Measurements from ENCODE around the gene MECP2. TPM values are rescaled to one million over a fixed set of nuclear protein-coding genes. Genes with fewer than 3 reads are reported as not detected.

The MECP2 gene
- total RNA-seq, 2 experiments from 2014 or later: 31.2 to 48.6 TPM

GRCh38 chrX:154063234-154063633, 34.3 kb downstream of the MECP2 start:
- H3K4me1 ChIP-seq (ENCODE audit: insufficient read depth, low read length, poor library complexity, severe bottlenecking): peaks cover 8% of the 10 kb centered on the region
- ChIA-PET POLR2A (no interaction called here), CTCF (ENCODE audit: unreplicated experiment) (no interaction called here)
- H3K9me2 ChIP-seq (ENCODE audit: insufficient read depth, low read length): no peaks in the 10 kb centered on the region
- H3K4me2 ChIP-seq (ENCODE audit: low read length): no peak overlapping the region
- H3K9me3 ChIP-seq (ENCODE audit: low read length): no peaks in the 10 kb centered on the region
- no peak overlapping the region for H2AFZ ChIP-seq (ENCODE audit: low read length)
- no peaks in the 10 kb centered on the region for H4K20me1 ChIP-seq (ENCODE audit: insufficient read depth, low read length)
- no TSS peak for BruUV-seq (replicated peaks)
- TF ChIP-seq, protein P1, sequence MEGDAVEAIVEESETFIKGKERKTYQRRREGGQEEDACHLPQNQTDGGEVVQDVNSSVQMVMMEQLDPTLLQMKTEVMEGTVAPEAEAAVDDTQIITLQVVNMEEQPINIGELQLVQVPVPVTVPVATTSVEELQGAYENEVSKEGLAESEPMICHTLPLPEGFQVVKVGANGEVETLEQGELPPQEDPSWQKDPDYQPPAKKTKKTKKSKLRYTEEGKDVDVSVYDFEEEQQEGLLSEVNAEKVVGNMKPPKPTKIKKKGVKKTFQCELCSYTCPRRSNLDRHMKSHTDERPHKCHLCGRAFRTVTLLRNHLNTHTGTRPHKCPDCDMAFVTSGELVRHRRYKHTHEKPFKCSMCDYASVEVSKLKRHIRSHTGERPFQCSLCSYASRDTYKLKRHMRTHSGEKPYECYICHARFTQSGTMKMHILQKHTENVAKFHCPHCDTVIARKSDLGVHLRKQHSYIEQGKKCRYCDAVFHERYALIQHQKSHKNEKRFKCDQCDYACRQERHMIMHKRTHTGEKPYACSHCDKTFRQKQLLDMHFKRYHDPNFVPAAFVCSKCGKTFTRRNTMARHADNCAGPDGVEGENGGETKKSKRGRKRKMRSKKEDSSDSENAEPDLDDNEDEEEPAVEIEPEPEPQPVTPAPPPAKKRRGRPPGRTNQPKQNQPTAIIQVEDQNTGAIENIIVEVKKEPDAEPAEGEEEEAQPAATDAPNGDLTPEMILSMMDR (conservative IDR thresholded peaks at IDR 0.05; ENCODE audit: low read length): no peak
- TF ChIP-seq EZH2phosphoT487 (IDR thresholded peaks at IDR 0.05; ENCODE audit: borderline replicate concordance, low read depth, low read length): no peak
- H3K79me2 ChIP-seq (ENCODE audit: insufficient read depth, low read depth, low read length): peaks cover 7% of the 10 kb centered on the region
- H3K27ac ChIP-seq (ENCODE audit: low read depth, low read length, poor library complexity, severe bottlenecking): no peak overlapping the region
- DNase-seq (ENCODE audit: low spot score): no peak
- intact Hi-C loops (cut with micrococcal nuclease; ENCODE audit: unreplicated experiment): no loop called here
- H3K4me3 ChIP-seq (ENCODE audit: low read depth, low read length, poor library complexity, severe bottlenecking): no peak overlapping the region
- H3K36me3 ChIP-seq (ENCODE audit: insufficient read depth, low read length): peaks cover 7% of the 10 kb centered on the region

GRCh38 chrX:154061801-154062200, 35.7 kb downstream of the MECP2 start:
- ChIA-PET CTCF (ENCODE audit: unreplicated experiment) (no interaction called here), POLR2A (no interaction called here)

DNA sequence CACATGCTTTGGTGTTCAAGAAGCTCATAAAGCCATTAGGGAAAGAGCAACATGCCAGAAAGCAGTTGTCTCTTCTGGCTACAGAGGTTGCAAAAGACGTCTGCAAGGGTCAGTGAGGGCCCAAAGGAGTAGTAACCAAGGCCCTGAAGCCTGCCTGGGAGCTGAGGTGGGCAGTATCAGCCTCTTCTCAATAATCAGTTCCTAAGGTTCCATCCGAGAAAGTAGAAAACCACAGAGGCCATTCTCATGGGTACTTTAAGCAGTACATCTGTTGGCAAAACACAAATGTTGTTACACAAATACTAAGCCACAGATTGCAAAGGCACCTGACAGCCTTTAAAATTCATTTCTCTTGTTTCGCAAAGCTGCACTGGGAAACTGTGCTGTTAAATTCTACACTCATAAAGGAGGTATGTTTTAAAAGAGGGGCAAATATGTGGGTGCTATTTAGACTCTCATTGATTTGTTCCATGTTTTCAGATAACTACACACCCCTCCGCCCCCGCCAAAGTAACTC, 37.7 kb downstream of the MECP2 start:
- intact Hi-C loops (cut with micrococcal nuclease; ENCODE audit: unreplicated experiment): no loop called here
- TF ChIP-seq EZH2phosphoT487 (IDR thresholded peaks at IDR 0.05; ENCODE audit: borderline replicate concordance, low read depth, low read length): no peak
- TF ChIP-seq, protein P1 (conservative IDR thresholded peaks at IDR 0.05; ENCODE audit: low read length): no peak
- CTCF ChIA-PET (ENCODE audit: unreplicated experiment): no interaction called here

More at GRCh38 chrX:154061801-154062200, 35.7 kb downstream of the MECP2 start:
- Histone ChIP-seq H3K9me2 (ENCODE audit: insufficient read depth, low read length) (no peaks in the 10 kb centered on the region), H3K27ac (ENCODE audit: low read depth, low read length, poor library complexity, severe bottlenecking) (no peak overlapping the region), H3K36me3 (ENCODE audit: insufficient read depth, low read length) (peaks cover 20% of the 10 kb centered on the region), H3K4me1 (ENCODE audit: insufficient read depth, low read length, poor library complexity, severe bottlenecking) (peaks cover 16% of the 10 kb centered on the region), H3K4me3 (ENCODE audit: low read depth, low read length, poor library complexity, severe bottlenecking) (no peak overlapping the region), H3K9me3 (ENCODE audit: low read length) (no peaks in the 10 kb centered on the region), H3K79me2 (ENCODE audit: insufficient read depth, low read depth, low read length) (no peaks in the 10 kb centered on the region; the same call in 1 of the 2 replicates), H2AFZ (ENCODE audit: low read length) (no peak overlapping the region), H3K4me2 (ENCODE audit: low read length) (no peak overlapping the region), H4K20me1 (ENCODE audit: insufficient read depth, low read length) (no peaks in the 10 kb centered on the region)
- intact Hi-C loops (cut with micrococcal nuclease; ENCODE audit: unreplicated experiment): no loop called here
- TF ChIP-seq EZH2phosphoT487 (IDR thresholded peaks at IDR 0.05; ENCODE audit: borderline replicate concordance, low read depth, low read length): no peak
- no TSS peak for BruUV-seq (replicated peaks)
- no peak for DNase-seq (ENCODE audit: low spot score)

More for the DNA sequence above, 37.7 kb downstream of the MECP2 start:
- Histone ChIP-seq H3K79me2 (ENCODE audit: insufficient read depth, low read depth, low read length) (no peaks in the 10 kb centered on the region; the same call in 1 of the 2 replicates), H4K20me1 (ENCODE audit: insufficient read depth, low read length) (no peaks in the 10 kb centered on the region), H2AFZ (ENCODE audit: low read length) (no peak overlapping the region), H3K9me2 (ENCODE audit: insufficient read depth, low read length) (no peaks in the 10 kb centered on the region), H3K4me3 (ENCODE audit: low read depth, low read length, poor library complexity, severe bottlenecking) (no peak overlapping the region), H3K36me3 (ENCODE audit: insufficient read depth, low read length) (peaks cover 22% of the 10 kb centered on the region), H3K4me1 (ENCODE audit: insufficient read depth, low read length, poor library complexity, severe bottlenecking) (peaks cover 16% of the 10 kb centered on the region), H3K9me3 (ENCODE audit: low read length) (no peaks in the 10 kb centered on the region), H3K4me2 (ENCODE audit: low read length) (no peak overlapping the region), H3K27ac (ENCODE audit: low read depth, low read length, poor library complexity, severe bottlenecking) (no peak overlapping the region)
- POLR2A ChIA-PET: interaction anchor here (0.7 kb wide), 2 partner anchors 30 to 58 kb away, joined by 3 to 4 read pairs; no protein-coding TSS in a partner anchor
- no peak for DNase-seq (ENCODE audit: low spot score)
- BruUV-seq (replicated peaks): no TSS peak
